K562 (cell line): ENCODE measurements around the gene ZMIZ1. TPM values are rescaled to one million over a fixed set of nuclear protein-coding genes. Genes with fewer than 3 reads are reported as not detected.

Experiments
- ATF6 ChIP-seq: sonication (generic); formaldehyde crosslinking; IDR thresholded peaks from 2 replicates; pipeline ENCODE4 v1.4.0; 2020; ENCODE audit warnings: mild to moderate bottlenecking, missing genetic modification reagents
- ATF7 ChIP-seq: fragments of 450-650 bp; IDR thresholded peaks from 2 replicates; pipeline ENCODE4 v1.7.1; 2014; ENCODE audit warnings: mild to moderate bottlenecking, moderate library complexity
- CLOCK ChIP-seq: fragments of 250-450 bp; sonication (Bioruptor Pico); IDR thresholded peaks from 2 replicates; pipeline ENCODE4 v1.4.0; 2020; ENCODE audit warnings: mild to moderate bottlenecking, moderate library complexity, borderline replicate concordance
- DLX4 ChIP-seq: fragments of 250-450 bp; sonication (Bioruptor Pico); IDR thresholded peaks from 2 replicates; pipeline ENCODE4 v1.6.1; 2021; ENCODE audit warnings: mild to moderate bottlenecking
- E2F5 ChIP-seq: sonication (generic); formaldehyde crosslinking; IDR thresholded peaks from 2 replicates; pipeline ENCODE4 v1.8.0; 2022; ENCODE audit warnings: mild to moderate bottlenecking, missing genetic modification reagents
- ETS1 ChIP-seq: conservative IDR thresholded peaks from 2 replicates; pipeline ENCODE4 v1.6.1; 2011; ENCODE audit warnings: low read depth, mild to moderate bottlenecking, low read length; ENCODE audit not compliant: control insufficient read depth
- HMG20B ChIP-seq: fragments of 250-450 bp; sonication (Bioruptor Pico); IDR thresholded peaks from 2 replicates; pipeline ENCODE4 v1.5.0; 2021; ENCODE audit warnings: mild to moderate bottlenecking
- KDM5B ChIP-seq: fragments of 200-600 bp; sonication (generic); IDR thresholded peaks from 2 replicates; pipeline ENCODE4 v1.6.1; 2012; ENCODE audit warnings: low read depth, mild to moderate bottlenecking, moderate library complexity, low read length, control low read depth, inconsistent platforms; ENCODE audit not compliant: insufficient replicate concordance
- MBD2 ChIP-seq: sonication (generic); IDR thresholded peaks from 2 replicates; pipeline ENCODE4 v1.6.1; 2016; ENCODE audit warnings: low read depth, borderline replicate concordance
- PYGO2 ChIP-seq: fragments of 450-650 bp; IDR thresholded peaks from 2 replicates; pipeline ENCODE4 v1.6.1; 2016; ENCODE audit warnings: mild to moderate bottlenecking, missing genetic modification characterization, moderate library complexity, missing compliant biosample characterization
- SUPT5H ChIP-seq: fragments of 450-650 bp; IDR thresholded peaks from 2 replicates; pipeline ENCODE4 v1.6.1; 2016
- ZNF121 ChIP-seq: sonication (generic); formaldehyde crosslinking; conservative IDR thresholded peaks from 2 replicates; pipeline ENCODE4 v1.8.0; 2022; ENCODE audit warnings: missing genetic modification reagents
- ZNF274 ChIP-seq: IDR thresholded peaks from 2 replicates; pipeline ENCODE4 v1.6.1; 2011; ENCODE audit warnings: low read depth, mild to moderate bottlenecking, low read length, moderate library complexity, borderline replicate concordance
- ZNF518B ChIP-seq: fragments of 250-450 bp; sonication (Bioruptor Pico); IDR thresholded peaks from 2 replicates; pipeline ENCODE4 v1.5.0; 2021; ENCODE audit warnings: mild to moderate bottlenecking, moderate library complexity
- polyA plus RNA-seq, 8 experiments: library from polyadenylated mRNA; depleted of rRNA in 4 of 8; stranded (reverse) in 5 of 8; unstranded in 3 of 8; fragments of >200 nt; fragmentation: Nextera tagmentation in 2 of 8; fragmentation: Illumina TruSeq in 1 of 8; extraction: Ambion mirVana in 2 of 8; extraction: Trizol in 1 of 8; gene quantifications; 2 replicates each; pipeline versions ENCODE4 v1.2.1 to v1.2.3, GENCODE V29; 2011 to 2014; ENCODE audit warnings: inconsistent platforms in 1 of 8, missing spikeins in 1 of 8
- total RNA-seq, 7 experiments: library from RNA; depleted of rRNA in 6 of 7; stranded (reverse); fragments of >200 nt in 6 of 7; fragmentation: Illumina TruSeq in 2 of 7; extraction: Trizol in 2 of 7; gene quantifications; 2 replicates each; pipeline versions ENCODE4 v1.2.1 to v1.2.3, GENCODE V29; 2011 to 2021; ENCODE audit warnings: low replicate concordance in 1 of 7
- TF ChIP-seq, protein P1 (sequence below): IDR thresholded peaks from 2 replicates; pipeline ENCODE4 v1.6.1; 2011; ENCODE audit not compliant: insufficient read length; ENCODE audit errors: extremely low read depth

ZMIZ1 gene
- total and polyA plus RNA-seq, 9 of the 15 experiments (the other 6 are each of a cell fraction or from before 2014, with no cell fraction given): 1.0 to 37.3 (median 4.3) TPM

GRCh38 chr10:79347226-79347893 lies 278.6 kb downstream of the ZMIZ1 start, which contains the start of gene PPIF (continued):
- TF ChIP-seq E2F5 (CRISPR knock-in tag): peak; percentile 83; the same call in 1 of the 2 replicates
- TF ChIP-seq PYGO2 (tag): no peak
- no peak for TF ChIP-seq DLX4 (CRISPR knock-in tag)
- no peak for TF ChIP-seq ZNF274
- no peak for TF ChIP-seq CLOCK (CRISPR knock-in tag)
- peak; percentile 41; the same call in 1 of the 2 replicates for TF ChIP-seq ATF7
- peak; percentile 57; the same call in 1 of the 2 replicates for TF ChIP-seq MBD2
- TF ChIP-seq SUPT5H: peak; percentile 33
- TF ChIP-seq, protein P1, sequence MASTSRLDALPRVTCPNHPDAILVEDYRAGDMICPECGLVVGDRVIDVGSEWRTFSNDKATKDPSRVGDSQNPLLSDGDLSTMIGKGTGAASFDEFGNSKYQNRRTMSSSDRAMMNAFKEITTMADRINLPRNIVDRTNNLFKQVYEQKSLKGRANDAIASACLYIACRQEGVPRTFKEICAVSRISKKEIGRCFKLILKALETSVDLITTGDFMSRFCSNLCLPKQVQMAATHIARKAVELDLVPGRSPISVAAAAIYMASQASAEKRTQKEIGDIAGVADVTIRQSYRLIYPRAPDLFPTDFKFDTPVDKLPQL: peak; percentile 63
- TF ChIP-seq HMG20B: no peak
- no peak for TF ChIP-seq ZNF121 (CRISPR knock-in tag)
- TF ChIP-seq ATF6 (CRISPR knock-in tag): 0 out of 2 replicates have a peak, but pooled peaks have one; percentile 63
- peak; percentile 74 for TF ChIP-seq KDM5B
- TF ChIP-seq ZNF518B (CRISPR knock-in tag): no peak
- TF ChIP-seq ETS1: peak; percentile 72
